ENCODE measurements around the gene PPTC7. TPM values are rescaled to one million over a fixed set of nuclear protein-coding genes. Genes with fewer than 3 reads are reported as not detected.

The PPTC7 gene
- total RNA-seq (ENCODE audit: unreplicated experiment) = 13.7 TPM
- long read RNA-seq, partial matches to known transcripts = 0 of 1 reads
- long read RNA-seq, other reads (novel, unspliced or antisense) = 1 of 1 reads

DNA sequence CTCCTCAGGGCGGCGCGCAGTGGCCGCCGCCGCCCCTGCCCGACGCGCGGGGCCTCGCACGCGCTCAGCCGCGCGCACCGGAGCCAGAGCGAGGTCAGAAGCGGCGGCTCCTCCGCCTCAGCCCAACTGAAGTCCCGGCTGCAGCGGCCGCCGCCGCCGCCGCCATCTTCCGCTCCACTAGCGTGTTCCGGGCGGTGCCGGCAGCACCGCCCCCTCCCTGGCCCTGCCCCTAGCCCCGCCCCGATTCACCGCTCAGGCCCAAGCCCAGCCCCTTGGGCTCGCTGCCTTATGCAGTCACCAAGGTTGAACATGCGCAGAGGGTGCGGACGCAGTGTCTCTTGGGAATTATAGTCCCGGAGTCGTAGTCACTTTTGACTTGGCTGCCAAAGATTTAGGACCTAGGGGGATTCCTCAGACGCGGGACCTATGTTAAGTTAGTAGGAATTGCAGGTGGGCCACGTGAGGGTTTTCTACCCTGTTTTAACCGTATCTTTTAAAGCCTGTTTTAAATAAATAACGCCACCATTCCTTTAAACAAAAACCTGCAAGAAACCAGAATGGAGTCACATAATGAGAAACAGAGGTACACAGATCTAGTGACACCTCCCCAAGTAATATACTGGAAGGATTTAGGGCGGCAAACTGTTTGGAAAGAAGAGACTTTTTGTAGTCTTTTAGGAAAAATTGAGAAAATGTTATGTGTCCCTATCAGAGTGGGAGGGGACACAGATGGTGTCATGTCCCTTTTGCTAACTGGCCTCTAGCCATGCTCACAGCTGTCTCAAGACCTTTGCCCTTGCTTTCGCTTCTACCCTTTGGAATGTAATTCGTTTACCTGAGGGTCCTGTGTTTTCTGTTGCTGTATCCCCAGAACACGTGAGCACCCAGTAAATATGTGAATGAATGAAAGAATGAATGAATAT lies at the start of gene PPTC7:
Gene PPTC7 (minus strand): TSS at position 182 of the 923 bp plus-strand sequence. CDS start 287 bp downstream, outside the sequence.
- Mint-ChIP-seq H3K27ac (ENCODE audit: unreplicated experiment) (peak within 1 kb of the TSS; percentile 19), H3K9me3 (ENCODE audit: unreplicated experiment) (no peaks in the 10 kb centered on the region), H3K27me3 (ENCODE audit: unreplicated experiment) (no peaks in the 10 kb centered on the region), H3K36me3 (ENCODE audit: low read depth, unreplicated experiment) (peaks cover 9% of the 10 kb centered on the region), H3K4me1 (ENCODE audit: unreplicated experiment) (peaks cover 28% of the 10 kb centered on the region), H3K4me3 (ENCODE audit: unreplicated experiment) (peak within 1 kb of the TSS; percentile 93)
- DNase-seq (ENCODE audit: low spot score) = peak; percentile 96
- TF ChIP-seq, protein P1, sequence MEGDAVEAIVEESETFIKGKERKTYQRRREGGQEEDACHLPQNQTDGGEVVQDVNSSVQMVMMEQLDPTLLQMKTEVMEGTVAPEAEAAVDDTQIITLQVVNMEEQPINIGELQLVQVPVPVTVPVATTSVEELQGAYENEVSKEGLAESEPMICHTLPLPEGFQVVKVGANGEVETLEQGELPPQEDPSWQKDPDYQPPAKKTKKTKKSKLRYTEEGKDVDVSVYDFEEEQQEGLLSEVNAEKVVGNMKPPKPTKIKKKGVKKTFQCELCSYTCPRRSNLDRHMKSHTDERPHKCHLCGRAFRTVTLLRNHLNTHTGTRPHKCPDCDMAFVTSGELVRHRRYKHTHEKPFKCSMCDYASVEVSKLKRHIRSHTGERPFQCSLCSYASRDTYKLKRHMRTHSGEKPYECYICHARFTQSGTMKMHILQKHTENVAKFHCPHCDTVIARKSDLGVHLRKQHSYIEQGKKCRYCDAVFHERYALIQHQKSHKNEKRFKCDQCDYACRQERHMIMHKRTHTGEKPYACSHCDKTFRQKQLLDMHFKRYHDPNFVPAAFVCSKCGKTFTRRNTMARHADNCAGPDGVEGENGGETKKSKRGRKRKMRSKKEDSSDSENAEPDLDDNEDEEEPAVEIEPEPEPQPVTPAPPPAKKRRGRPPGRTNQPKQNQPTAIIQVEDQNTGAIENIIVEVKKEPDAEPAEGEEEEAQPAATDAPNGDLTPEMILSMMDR (IDR thresholded peaks at IDR 0.05; ENCODE audit: unreplicated experiment) = no peak

GRCh38 chr12:110627500-110628195 lies 44.5 kb upstream of the PPTC7 start:
- TF ChIP-seq, protein P1 (IDR thresholded peaks at IDR 0.05; ENCODE audit: unreplicated experiment) = no peak
- Mint-ChIP-seq H3K4me3 (ENCODE audit: unreplicated experiment) (no peak overlapping the region), H3K9me3 (ENCODE audit: unreplicated experiment) (no peaks in the 10 kb centered on the region), H3K36me3 (ENCODE audit: low read depth, unreplicated experiment) (peaks cover 5% of the 10 kb centered on the region), H3K27me3 (ENCODE audit: unreplicated experiment) (peaks cover 4% of the 10 kb centered on the region), H3K27ac (ENCODE audit: unreplicated experiment) (no peak overlapping the region), H3K4me1 (ENCODE audit: unreplicated experiment) (no peaks in the 10 kb centered on the region)
- no peak for DNase-seq (ENCODE audit: low spot score)

- H3K36me3 Mint-ChIP-seq (ENCODE audit: low read depth, unreplicated experiment) = peaks cover 5% of the 10 kb centered on the region
- no peak overlapping the region for H3K4me3 Mint-ChIP-seq (ENCODE audit: unreplicated experiment)
These were observed 39.5 kb upstream of the PPTC7 start for GRCh38 chr12:110622582-110622981.

DNA sequence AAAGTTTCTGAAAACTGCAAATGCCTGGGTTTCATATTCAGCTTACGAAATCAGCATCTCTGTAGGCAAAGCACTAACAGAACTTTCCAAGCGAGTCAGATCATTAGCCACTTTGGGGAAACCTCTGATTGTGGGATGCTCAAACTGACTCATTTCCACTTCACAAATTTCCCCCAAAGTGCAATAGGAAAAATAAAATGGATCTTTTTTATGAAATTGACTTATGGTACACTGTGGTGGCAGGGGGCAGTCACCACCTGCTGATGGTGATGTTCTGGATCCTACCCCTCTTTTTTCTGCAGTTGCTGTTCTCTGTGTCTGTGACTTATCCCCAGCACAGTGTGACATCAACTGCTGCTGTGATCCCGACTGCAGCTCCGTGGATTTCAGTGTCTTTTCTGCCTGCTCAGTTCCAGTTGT lies 36.4 kb upstream of the PPTC7 start:
- no peak for DNase-seq (ENCODE audit: low spot score)
- TF ChIP-seq, protein P1 (IDR thresholded peaks at IDR 0.05; ENCODE audit: unreplicated experiment) = no peak
- Mint-ChIP-seq H3K27ac (ENCODE audit: unreplicated experiment) (no peak overlapping the region), H3K4me1 (ENCODE audit: unreplicated experiment) (no peaks in the 10 kb centered on the region), H3K36me3 (ENCODE audit: low read depth, unreplicated experiment) (peaks cover 5% of the 10 kb centered on the region), H3K9me3 (ENCODE audit: unreplicated experiment) (no peaks in the 10 kb centered on the region), H3K4me3 (ENCODE audit: unreplicated experiment) (no peak overlapping the region), H3K27me3 (ENCODE audit: unreplicated experiment) (peaks cover 2% of the 10 kb centered on the region)

More at GRCh38 chr12:110622582-110622981, 39.5 kb upstream of the PPTC7 start:
- TF ChIP-seq, protein P1 (IDR thresholded peaks at IDR 0.05; ENCODE audit: unreplicated experiment) = no peak
- Mint-ChIP-seq H3K4me1 (ENCODE audit: unreplicated experiment) (no peaks in the 10 kb centered on the region), H3K27me3 (ENCODE audit: unreplicated experiment) (peaks cover 4% of the 10 kb centered on the region), H3K9me3 (ENCODE audit: unreplicated experiment) (no peaks in the 10 kb centered on the region), H3K27ac (ENCODE audit: unreplicated experiment) (no peak overlapping the region)
- no peak for DNase-seq (ENCODE audit: low spot score)

All from endothelial cell (in vitro differentiated cells).